SIG-M5 (cell line): Measurements from ENCODE around the gene SYNRG.

Source experiments
- DNase-seq: peaks from one replicate; lab custom pipeline; 2025; lab: John Stamatoyannopoulos, UW

The SYNRG gene

DNA sequence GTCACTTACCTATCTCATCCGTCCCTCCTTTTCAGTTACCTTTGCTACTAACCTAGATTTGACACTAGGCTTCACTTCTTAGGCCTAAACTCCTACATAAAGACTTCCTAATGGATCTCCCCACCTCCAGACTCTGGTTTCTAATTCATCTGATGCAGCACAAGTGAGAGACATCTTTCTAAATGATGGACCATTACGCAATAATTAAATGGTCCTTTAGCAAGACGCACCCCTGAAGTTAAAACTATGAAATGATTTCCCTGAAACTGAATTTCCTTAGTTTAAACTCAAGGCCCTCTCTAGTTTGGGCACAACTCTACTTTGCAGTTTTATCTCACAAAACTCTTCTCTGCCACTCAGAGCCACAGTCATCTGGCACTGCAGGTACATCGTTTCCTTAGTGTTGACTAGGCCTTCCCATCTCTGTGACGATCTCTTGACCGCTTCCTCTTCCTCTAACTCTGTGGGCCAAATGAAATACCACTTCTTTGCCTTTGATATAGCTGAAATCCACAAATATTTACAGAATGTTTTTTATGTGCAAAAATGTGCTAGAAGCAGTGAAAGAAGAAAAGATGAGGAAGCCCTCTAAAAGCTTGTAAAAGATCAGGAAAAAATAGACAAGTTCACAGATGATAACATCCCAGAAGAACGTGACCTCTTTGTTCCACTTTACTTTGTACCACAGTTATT lies 3.3 kb downstream of the SYNRG start:
- DNase-seq, result no peak

DNA sequence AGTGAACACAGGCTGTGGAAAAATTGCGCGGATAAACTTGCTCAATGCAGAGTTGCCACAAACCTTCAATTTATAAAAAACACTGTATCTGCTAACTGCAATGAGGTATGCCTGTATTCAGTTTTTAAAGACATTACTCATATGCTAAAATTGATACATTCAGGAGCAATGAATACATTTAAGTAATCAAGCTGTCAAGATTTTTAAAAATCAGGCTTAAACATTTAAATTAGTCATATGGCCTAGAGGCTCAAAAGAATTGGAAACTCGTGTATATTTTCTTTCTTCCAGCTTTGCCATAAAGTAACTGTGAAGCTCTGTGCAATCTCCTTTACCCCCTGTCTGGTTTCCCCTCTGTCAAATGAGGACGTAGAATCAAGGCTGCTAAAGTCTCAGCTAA lies 4.1 kb downstream of the SYNRG start:
- no peak for DNase-seq

DNA sequence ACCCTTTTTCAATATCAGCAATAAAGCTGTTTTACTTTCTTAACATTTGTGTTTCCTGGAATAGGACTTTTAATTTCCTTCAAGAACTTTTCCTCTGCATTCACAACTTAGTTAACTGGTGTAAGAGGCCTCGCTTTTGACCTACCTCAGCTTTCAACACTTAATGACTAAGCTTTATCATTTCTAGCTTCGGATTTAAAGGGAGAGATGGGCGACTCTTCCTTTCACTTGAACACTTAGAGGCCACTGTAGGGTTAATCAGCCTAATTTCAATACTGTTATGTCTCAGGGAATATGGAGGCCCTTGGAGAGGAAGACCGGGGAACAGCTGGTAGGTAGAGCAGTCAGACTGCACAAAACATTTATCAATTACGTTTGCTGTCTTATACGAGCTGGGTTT lies 4.7 kb downstream of the SYNRG start:
- DNase-seq, result no peak

DNA sequence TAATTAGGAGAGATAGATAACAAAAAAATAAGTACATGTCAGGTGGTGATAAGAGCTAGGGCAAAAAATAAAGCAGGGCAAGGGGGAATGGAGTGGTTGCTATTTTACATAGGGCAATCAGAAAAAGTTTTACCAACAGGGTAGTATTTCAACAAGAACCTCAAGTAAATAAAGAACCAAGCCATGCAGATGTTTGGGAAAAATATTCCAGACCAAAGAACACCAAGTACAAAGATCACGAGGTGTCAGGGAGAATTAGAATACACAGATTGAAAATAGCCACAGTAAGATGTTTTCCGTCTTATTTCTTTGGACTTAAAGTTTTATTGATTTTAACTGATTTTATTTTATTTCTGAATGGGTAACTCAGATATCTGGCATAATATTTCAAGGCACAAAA lies 11.1 kb downstream of the SYNRG start:
- DNase-seq, result no peak

DNA sequence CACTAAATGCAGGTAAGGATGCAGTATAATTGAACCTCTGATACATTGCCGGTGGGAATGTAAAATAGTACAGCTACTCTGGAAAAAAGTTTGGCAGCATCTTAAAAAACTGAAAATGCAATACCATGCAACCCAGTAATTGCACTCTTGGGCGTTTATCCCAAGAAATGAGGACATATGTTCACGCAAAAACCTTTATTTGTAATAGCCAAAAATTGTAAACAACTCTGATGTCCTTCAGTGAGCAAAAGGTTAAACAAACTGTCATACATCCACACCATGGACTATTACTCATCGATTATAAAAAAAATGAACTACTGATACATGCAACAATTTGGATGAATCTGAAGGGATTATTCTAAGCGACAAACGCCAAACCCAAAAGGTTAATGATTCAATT lies 16.9 kb downstream of the SYNRG start:
- DNase-seq, result no peak

DNA sequence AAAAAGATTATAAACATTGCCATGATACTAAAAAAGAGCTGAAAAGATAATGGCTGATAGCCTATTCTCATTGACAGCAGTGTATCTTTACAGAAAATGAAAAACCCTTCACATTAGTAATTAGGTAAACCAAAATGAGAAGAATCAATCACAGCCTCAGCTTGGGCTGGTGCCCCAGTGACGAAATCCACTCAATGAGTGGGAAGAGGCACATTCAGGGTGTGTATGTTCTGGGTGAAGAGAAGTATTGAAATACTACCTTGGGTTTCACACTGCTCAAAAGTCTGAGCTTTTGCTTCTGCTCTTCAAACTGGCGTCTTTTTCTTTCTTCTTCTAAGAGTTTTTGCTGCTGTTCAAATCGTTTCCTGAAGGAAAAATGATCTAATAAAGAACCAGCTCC lies 24.2 kb downstream of the SYNRG start:
- DNase-seq, result no peak

DNA sequence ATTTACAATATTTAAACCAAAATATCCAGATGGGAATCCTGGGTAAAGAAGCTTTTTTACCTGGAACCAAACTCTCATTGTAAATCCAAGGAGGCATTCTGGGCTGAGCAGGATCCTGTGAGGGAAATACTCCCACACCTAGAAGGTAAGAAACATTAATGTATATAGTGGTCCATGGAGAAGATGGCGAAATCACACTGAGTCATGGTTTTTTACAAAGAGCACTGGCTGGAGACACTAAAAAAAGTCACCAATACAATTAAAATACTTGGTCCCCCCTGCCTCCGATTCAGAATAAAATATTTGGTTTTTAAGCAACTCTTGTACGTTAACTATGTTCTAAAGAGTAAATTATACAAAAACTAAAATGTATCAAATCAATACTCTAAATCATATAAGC lies 32.9 kb downstream of the SYNRG start:
- DNase-seq, result no peak

DNA sequence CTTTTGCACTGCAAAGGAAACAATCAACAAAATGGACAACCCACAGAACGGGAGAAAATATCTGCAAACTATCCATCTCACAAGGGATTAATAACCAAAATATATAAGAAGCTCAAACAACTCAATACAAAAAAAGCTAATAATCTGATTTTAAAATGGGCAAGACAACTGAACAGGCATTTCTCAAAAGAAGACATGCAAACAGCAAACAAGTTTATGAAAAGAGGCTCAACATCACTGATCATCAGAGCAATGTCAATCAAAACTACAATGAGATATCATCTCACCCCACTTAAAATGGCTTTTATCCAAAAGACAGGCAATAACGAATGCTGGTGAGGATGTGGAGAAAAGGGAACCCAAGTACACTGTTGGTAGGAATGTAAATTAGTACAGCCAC lies 34.8 kb downstream of the SYNRG start:
- DNase-seq, result no peak

DNA sequence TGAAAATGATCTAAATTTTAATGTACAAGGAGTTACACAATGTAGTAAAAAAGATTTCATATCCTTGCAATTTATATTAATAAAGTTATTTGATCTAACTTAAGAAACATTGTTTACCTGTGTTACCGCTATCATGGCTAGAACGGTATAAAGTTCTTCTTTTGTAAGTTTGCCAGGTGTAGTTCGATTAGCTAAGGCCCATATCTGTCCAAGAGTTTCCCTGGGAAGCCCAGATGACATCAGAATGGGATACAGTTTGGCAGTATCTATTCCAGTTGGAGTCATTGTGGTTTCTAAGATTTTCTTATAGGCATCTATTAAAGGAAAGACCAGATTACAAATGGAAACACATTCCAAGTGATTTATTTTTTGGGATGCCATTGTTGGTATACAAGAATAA lies 37.5 kb downstream of the SYNRG start:
- DNase-seq, result no peak

DNA sequence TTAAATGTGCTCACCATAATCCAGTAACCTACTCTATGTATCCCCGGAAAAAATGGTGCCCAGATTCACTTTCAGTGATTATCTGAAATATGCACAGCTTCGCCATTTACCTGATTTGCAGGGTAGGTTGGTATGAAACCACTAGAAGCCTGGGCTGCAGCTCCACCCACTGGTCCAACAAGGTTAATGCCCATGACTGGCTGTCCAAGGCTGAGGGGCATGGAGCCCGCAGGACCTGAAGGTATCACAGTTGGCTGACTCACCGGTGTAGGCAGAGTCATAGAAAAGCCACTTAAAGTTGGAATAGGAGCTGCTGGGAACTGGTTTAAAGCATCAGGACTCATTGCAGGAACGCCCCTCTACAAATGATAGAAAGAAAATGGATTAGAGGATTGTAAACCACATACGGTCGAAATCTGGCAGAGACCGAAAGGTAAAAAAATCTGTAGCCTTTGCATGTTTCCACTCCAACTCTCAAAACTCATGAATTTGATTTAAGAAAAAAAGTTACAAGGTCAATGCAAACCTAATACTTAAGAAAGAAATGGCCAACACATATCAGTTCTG lies 38.6 kb downstream of the SYNRG start:
- no peak for DNase-seq

DNA sequence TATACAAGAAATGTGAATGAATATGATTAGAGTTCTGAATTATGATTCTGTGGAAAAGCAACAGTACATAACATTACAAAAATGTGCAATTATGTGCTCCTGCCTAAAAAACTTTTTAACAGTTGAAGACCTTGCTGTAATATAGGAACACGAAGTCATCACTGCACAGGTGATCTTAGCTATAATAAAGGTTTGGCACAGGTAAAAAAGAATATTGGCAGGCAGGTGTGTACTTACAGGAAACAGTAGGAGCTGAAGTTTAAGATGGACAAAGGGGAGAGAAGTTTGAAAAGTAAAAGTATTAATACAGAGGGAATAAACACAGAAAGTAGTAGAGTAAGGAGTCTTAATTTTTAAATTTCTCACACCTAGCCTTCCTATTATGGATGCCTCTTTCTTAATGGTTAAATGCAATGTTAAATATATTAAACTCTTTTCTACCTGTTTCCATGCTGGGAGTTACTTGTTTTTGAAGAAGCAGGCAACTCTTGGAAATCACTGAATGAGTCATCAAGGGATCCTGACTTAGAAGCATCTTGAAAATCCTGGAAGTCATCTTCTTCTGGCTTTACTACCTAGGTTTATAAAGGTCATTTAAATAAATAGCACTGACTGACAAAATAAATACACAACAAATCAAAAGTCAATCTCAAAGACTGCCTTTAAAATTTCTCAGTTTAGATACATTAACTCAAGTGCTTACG lies 40.7 kb downstream of the SYNRG start:
- no peak for DNase-seq

DNA sequence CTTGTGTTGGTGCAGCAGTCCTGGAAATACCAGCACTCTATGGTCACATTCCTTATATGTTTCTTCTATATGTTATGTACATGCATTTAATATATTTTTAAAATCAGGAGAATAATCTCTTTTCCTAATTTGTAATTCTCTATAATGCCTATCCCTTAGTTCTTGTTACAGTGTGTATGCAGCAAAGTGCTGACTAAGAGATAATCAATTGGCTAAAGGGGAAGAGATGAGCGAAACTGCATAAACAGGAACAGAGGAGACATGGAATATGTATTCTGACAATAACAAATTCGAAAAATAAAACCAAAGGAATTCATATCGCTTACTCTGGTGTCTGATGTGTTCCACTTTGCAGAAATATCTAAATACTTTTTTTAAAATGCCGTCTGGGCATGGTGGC lies 41.7 kb downstream of the SYNRG start:
- DNase-seq, result no peak

DNA sequence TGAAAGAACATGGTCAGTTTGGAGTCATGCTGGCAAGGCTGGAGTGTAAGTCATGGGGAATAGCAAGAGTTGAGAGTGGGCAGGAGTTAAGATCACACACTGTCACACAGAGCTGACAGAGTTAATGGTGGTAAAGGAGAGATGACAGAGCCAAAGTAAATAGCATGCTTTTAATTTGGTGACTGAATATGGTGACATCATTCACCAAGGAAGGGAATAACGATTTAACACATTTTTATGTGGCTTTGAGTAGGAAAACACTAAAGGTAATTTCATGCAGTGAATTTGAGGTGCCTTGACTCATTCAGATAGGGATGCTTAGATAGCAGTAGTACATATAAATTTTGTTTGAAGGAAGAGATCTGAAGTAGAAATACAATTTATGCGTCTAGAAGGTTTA lies 42.1 kb downstream of the SYNRG start:
- DNase-seq, result no peak

DNA sequence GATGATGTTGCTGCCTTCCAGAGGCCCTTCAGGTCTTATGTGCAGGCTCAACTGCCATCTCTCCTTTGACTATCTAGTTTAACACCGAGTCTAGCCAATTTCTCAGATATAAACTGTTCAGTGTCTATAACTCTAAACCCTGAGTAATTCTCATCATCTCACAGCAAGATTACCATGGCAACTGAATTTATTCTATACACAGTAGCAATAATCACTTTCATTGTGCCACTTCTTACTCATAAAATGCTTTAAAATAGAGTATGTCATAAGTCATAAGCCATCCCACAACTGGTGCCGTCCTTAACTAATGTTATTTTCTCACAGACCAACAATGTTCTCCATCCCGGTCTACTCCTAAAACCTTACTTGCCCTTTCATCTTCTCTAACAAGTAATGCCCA lies 45.0 kb downstream of the SYNRG start:
- DNase-seq, result no peak

DNA sequence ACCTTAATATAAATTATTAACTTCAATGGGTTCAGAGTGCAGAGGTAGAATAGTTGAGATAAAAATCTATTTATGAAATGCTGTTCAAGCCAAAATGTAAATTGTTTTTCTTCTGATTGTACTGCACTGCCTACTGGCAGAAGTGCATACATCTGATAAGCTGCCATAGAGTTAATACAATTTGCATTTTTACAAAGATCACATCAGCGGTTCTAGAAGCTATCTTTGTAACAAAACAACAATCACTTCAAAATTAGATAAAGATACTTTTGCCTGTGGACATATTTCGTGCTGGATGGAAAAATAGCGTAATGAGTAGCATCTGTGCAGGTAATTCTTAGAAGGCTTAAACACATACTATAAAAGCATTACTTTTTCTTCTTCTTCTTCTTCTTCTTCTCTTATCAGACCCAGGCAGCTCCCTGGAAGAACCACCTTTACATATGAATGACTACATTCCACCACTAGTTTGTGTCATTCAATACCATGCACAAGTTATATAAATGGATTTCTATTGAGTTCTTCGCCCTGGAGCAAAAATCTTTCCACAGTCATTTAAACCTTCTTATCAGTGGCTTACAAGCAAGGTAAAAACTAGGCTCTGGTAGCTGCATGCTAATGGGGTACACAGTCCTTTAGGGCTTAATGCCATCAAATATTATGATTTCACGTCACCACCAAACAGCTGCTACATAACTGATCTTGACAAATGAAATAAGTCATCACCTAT lies 47.0 kb downstream of the SYNRG start:
- DNase-seq, result no peak

DNA sequence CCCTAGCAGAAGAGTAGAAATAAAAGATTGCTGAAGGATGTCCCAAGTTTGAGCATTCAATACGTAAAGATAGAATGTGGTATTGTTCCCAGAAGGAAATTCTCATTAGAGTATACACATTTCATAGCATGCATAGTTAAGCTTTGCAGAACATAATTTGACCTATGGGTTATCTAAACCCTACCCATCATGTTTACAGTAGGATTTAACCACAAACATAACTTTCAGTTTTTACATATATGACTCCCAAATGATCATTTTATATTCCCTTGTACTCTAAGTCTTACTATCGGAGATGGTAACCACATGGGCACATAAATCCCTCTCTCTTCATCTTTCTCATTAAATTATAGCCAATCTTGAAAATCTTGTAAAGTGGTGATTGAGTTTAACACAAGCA lies 50.9 kb downstream of the SYNRG start:
- no peak for DNase-seq

DNA sequence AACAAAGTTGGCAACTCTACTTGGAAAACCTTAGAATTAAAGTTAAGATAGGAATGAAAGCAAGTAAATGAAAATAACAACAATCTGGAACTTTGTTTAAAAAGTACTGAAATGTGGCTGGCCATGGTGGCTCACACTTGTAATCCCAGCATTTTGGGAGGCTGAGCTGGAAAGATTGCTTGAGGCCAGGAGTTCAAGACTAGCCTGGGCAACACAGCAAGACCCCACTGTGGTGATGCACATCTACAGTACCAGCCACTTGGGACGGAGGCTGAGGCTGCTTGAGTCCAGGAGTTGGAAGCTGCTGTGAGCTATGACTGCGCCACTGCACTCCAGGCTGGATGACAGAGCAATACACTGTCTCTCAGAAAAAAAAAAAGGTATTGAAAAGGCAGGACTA lies 51.7 kb downstream of the SYNRG start:
- DNase-seq, result no peak

DNA sequence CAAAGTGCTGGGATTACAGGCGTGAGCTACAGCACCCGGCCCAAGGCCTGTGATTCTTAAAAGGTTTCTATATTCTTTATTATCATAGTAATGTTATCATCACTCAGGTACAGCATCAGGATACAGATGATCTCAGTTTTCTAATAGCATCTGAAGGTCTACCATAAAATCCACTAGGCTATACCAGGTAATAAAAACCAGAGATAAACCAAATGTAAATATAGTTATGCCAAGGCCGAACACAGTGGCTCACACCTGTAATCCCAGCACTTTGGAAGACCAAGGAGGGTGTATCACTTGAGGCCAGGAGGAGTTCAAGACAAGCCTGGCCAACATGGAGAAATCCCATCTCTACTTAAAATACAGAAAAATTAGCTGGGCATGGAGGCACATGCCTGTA lies 53.8 kb downstream of the SYNRG start:
- DNase-seq, result no peak

DNA sequence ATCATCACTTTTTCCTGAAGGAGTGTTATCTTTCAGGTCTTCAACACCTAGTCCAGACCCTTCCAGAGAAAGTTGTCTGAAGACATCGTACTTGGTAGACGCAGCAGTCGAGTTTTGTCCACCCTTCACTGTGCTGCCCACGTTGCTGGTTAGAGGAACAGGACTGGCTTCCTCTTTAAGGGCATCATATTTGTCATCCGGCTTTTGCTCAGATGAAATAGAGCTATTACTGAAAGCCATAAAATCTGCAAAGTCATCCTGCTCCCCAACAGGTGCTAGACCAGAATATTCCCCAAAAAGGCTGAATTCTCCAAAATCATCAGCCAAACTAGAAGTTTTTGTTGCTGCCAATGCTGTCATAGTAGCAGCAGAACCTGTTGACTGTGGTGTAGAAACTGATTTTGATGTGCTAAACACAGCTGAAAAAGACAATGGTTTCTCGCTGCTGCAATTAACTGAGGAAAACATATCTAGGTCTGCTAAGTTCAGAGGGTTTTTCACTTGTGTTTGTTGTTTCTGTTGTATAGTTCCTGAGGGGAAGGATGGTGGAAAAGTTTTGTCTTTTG lies 55.7 kb downstream of the SYNRG start:
- no peak for DNase-seq

DNA sequence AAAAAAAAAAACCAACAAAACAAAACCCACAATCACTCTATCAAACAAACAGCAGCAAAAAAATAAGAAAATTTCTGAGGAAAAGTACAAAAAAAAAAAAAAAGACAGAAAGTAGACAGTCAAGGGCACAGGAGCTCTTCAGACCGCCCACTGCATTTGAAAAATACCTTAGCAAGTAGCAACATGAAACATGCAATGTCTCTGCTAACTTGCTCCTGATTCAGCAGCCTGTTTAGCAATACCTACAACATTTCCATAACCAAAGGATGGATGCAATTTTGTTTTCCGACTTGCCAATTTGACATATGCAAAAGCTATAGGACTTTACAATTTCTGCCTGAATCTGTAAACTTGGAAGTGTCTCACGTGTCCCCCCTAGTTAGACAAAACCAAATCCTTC lies 57.4 kb downstream of the SYNRG start:
- DNase-seq, result no peak

DNA sequence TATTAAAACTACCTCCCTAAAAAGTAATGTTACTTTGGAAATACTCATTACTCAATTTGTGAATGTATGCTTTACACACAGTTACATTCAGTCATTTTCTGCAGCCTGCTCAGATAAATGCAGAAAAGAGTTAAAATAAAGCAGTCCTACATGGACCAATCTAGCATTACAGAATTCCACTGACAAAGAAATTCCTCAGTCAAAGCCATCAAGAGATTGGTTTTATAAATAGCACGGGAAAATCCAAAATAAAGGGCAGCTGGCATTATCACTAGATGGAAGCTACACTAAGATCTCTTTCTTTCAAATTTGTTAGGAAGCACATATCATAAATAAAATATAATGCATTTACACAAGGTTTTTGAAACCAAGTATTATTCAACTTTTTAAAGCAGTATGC lies 61.2 kb downstream of the SYNRG start:
- no peak for DNase-seq

DNA sequence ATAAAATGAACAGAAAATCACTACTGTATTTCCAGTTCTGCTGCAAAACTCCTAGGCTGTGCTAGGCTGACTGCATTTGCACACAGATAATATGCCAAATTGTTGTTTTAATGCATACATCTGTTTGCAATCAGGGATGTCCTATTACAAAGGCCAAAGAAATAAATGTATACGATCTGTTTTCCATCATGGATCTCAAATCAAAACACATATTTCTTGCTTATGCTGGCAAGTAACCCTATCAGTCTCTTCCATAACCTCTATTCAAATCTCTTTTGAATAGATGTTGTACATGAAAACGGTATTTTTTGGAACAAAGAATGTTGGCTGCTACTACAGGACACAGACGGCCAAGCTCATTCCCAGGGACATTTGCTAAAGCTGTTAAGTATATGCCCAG lies 62.9 kb downstream of the SYNRG start:
- no peak for DNase-seq

DNA sequence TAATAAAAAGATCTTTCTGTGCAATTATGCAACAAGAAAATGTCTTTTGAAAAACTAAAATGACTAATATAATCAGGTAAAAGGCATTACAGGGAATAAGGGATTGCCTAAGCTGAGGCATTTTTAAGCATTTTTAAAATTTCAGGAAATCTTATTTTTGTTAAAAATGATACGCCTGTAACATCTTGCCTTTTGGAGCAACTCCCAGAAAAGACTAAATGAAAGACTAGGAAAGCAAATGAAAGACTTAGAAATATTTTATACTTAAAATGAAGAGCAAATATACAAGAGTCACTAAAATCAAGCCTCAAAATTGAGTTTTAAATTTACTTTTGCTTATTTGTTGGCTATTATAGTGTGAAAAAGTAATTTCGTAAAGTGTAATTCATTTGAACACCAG lies 63.7 kb downstream of the SYNRG start:
- no peak for DNase-seq
